HEK293 (cell line): ENCODE results near the gene SPNS1.

Source experiments
- CTCF ChIA-PET: fragments of 350-600 bp; formaldehyde crosslinking; extraction: SDS; loops from one replicate; lab custom pipeline; 2021; ENCODE audit warnings: antibody characterized with exemption; lab: Yijun Ruan, JAX
- POLR2A ChIA-PET: fragments of 300-600 bp; formaldehyde crosslinking; extraction: SDS; loops from one replicate; lab custom pipeline; 2020; ENCODE audit warnings: antibody characterized with exemption, inconsistent platforms; lab: Yijun Ruan, JAX
- H3K27ac ChIP-seq: fragments of 200-500 bp; sonication (Bioruptor generic); 2 replicates; pipeline ENCODE4 v1.5.1; 2014; ENCODE audit warnings: low read depth, low read length, control low read depth, inconsistent platforms; ENCODE audit errors: extremely low read depth
- H3K36me3 ChIP-seq, 2 experiments: fragments of 200-500 bp in 1 of 2; sonication (Bioruptor generic) in 1 of 2; 1 replicate in 1 of 2; 2 replicates in 1 of 2; pipeline ENCODE4 v1.5.1; 2014 to 2017; ENCODE audit warnings: inconsistent platforms in 2 of 2, low read length in 2 of 2; ENCODE audit not compliant: control insufficient read depth in 2 of 2, insufficient read depth in 1 of 2
- H3K4me1 ChIP-seq: fragments of 200-500 bp; sonication (Bioruptor generic); 2 replicates; pipeline ENCODE4 v1.5.1; 2014; ENCODE audit warnings: mild to moderate bottlenecking, low read length, inconsistent platforms; ENCODE audit not compliant: control insufficient read depth, insufficient read depth
- H3K4me3 ChIP-seq: 2 replicates; pipeline ENCODE4 v1.5.1; 2011; ENCODE audit warnings: low read depth, mild to moderate bottlenecking, control low read depth, low read length, moderate library complexity
- H3K9me3 ChIP-seq: fragments of 200-500 bp; sonication (Bioruptor generic); 2 replicates; pipeline ENCODE4 v1.5.1; 2014; ENCODE audit warnings: low read depth, low read length, inconsistent platforms; ENCODE audit not compliant: control insufficient read depth, insufficient read depth
- KLF7 ChIP-seq: fragments of 450-650 bp; formaldehyde crosslinking; IDR thresholded peaks from 2 replicates; pipeline ENCODE4 v1.5.1; 2016; ENCODE audit warnings: missing biosample characterization, missing genetic modification characterization, borderline replicate concordance
- YY2 ChIP-seq: fragments of 450-650 bp; formaldehyde crosslinking; IDR thresholded peaks from 2 replicates; pipeline ENCODE4 v1.5.1; 2016; ENCODE audit warnings: missing biosample characterization, missing genetic modification characterization
- ZBTB48 ChIP-seq: fragments of 450-650 bp; formaldehyde crosslinking; IDR thresholded peaks from 2 replicates; pipeline ENCODE4 v1.5.1; 2016; ENCODE audit warnings: missing biosample characterization, missing genetic modification characterization
- ZFP69B ChIP-seq: fragments of 450-650 bp; formaldehyde crosslinking; IDR thresholded peaks from 2 replicates; pipeline ENCODE4 v1.5.1; 2016; ENCODE audit warnings: missing biosample characterization, missing genetic modification characterization
- ZNF148 ChIP-seq: fragments of 450-650 bp; formaldehyde crosslinking; IDR thresholded peaks from 2 replicates; pipeline ENCODE4 v1.5.0; 2017; ENCODE audit warnings: missing biosample characterization, missing genetic modification characterization, borderline replicate concordance
- ZNF423 ChIP-seq: fragments of 450-650 bp; formaldehyde crosslinking; IDR thresholded peaks from 2 replicates; pipeline ENCODE4 v1.5.1; 2016; ENCODE audit warnings: missing biosample characterization, missing genetic modification characterization
- ZNF488 ChIP-seq: fragments of 450-650 bp; formaldehyde crosslinking; IDR thresholded peaks from 2 replicates; pipeline ENCODE4 v1.5.1; 2016; ENCODE audit warnings: missing biosample characterization, missing genetic modification characterization
- ZNF530 ChIP-seq: fragments of 450-650 bp; formaldehyde crosslinking; IDR thresholded peaks from 2 replicates; pipeline ENCODE4 v1.5.1; 2016; ENCODE audit warnings: low read depth, missing biosample characterization, missing genetic modification characterization
- ZNF585B ChIP-seq: fragments of 450-650 bp; formaldehyde crosslinking; IDR thresholded peaks from 2 replicates; pipeline ENCODE4 v1.5.1; 2016; ENCODE audit warnings: missing biosample characterization, missing genetic modification characterization
- ZNF677 ChIP-seq: fragments of 450-650 bp; IDR thresholded peaks from 2 replicates; pipeline ENCODE4 v1.5.0; 2018; ENCODE audit warnings: missing biosample characterization, mild to moderate bottlenecking, missing genetic modification characterization, moderate library complexity
- ZNF785 ChIP-seq: fragments of 450-650 bp; formaldehyde crosslinking; IDR thresholded peaks from 2 replicates; pipeline ENCODE4 v1.5.1; 2016; ENCODE audit warnings: missing biosample characterization, missing genetic modification characterization
- ZNF843 ChIP-seq: fragments of 450-650 bp; formaldehyde crosslinking; IDR thresholded peaks from 2 replicates; pipeline ENCODE4 v1.5.1; 2016; ENCODE audit warnings: missing biosample characterization, missing genetic modification characterization
- TF ChIP-seq, protein P1 (sequence below): fragments of 450-650 bp; formaldehyde crosslinking; IDR thresholded peaks from 2 replicates; pipeline ENCODE4 v1.5.1; 2016; ENCODE audit warnings: missing biosample characterization, missing genetic modification characterization
- TF ChIP-seq, protein P2 (sequence below): fragments of 450-650 bp; formaldehyde crosslinking; IDR thresholded peaks from 2 replicates; pipeline ENCODE4 v1.5.1; 2016; ENCODE audit warnings: missing biosample characterization, missing genetic modification characterization
- TF ChIP-seq, protein P3 (sequence below): fragments of 450-650 bp; formaldehyde crosslinking; IDR thresholded peaks from 2 replicates; pipeline ENCODE4 v1.5.1; 2016; ENCODE audit warnings: missing biosample characterization, missing genetic modification characterization, low read depth
- TF ChIP-seq, protein P4 (sequence below): fragments of 450-650 bp; formaldehyde crosslinking; conservative IDR thresholded peaks from 2 replicates; pipeline ENCODE4 v1.5.1; 2016; ENCODE audit warnings: low read depth, missing biosample characterization, missing genetic modification characterization

SPNS1 gene

GRCh38 chr16:28932339-28933141 is 42.0 kb upstream of the SPNS1 start:
- TF ChIP-seq ZNF677 (tag by site-specific recombination) (no peak), YY2 (tag by site-specific recombination) (no peak), ZNF423 (tag by site-specific recombination) (no peak), KLF7 (tag by site-specific recombination) (no peak)
- no peaks in the 10 kb centered on the region for H3K4me1 ChIP-seq
- H3K4me3 ChIP-seq: no peak overlapping the region
- H3K27ac ChIP-seq: no peak overlapping the region
- no peaks in the 10 kb centered on the region for H3K9me3 ChIP-seq
- POLR2A ChIA-PET: interaction anchor here (0.8 kb wide), 1 partner anchor 18 kb away, joined by 3 read pairs; the partner anchor contains the start of gene NFATC2IP
- H3K36me3 ChIP-seq: no peaks in the 10 kb centered on the region
- CTCF ChIA-PET: interaction anchor here (0.5 to 1.4 kb wide), 4 partner anchors 13 to 44 kb away, joined by 3 to 6 read pairs (median 4); no protein-coding TSS in a partner anchor

DNA sequence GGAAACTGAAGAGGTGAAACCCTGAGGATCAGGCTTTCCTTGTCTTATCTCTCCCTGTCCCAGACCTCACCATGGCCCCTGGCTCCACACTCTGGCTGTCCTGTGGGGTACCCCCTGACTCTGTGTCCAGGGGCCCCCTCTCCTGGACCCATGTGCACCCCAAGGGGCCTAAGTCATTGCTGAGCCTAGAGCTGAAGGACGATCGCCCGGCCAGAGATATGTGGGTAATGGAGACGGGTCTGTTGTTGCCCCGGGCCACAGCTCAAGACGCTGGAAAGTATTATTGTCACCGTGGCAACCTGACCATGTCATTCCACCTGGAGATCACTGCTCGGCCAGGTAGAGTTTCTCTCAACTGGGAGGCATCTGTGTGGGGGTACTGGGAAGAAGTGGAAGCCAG is 41.4 kb upstream of the SPNS1 start:
- no peak overlapping the region for H3K27ac ChIP-seq
- ChIA-PET CTCF (interaction anchor here (0.5 to 1.4 kb wide), 3 partner anchors 12 to 43 kb away, joined by 3 to 6 read pairs (median 3); no protein-coding TSS in a partner anchor), POLR2A (interaction anchor here (0.8 kb wide), 1 partner anchor 18 kb away, joined by 3 read pairs; the partner anchor contains the start of gene NFATC2IP)
- TF ChIP-seq, protein P1, sequence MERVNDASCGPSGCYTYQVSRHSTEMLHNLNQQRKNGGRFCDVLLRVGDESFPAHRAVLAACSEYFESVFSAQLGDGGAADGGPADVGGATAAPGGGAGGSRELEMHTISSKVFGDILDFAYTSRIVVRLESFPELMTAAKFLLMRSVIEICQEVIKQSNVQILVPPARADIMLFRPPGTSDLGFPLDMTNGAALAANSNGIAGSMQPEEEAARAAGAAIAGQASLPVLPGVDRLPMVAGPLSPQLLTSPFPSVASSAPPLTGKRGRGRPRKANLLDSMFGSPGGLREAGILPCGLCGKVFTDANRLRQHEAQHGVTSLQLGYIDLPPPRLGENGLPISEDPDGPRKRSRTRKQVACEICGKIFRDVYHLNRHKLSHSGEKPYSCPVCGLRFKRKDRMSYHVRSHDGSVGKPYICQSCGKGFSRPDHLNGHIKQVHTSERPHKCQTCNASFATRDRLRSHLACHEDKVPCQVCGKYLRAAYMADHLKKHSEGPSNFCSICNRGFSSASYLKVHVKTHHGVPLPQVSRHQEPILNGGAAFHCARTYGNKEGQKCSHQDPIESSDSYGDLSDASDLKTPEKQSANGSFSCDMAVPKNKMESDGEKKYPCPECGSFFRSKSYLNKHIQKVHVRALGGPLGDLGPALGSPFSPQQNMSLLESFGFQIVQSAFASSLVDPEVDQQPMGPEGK (tag by site-specific recombination): no peak
- TF ChIP-seq ZNF843 (tag by site-specific recombination) (no peak), ZFP69B (tag by site-specific recombination) (no peak), ZNF530 (tag by site-specific recombination) (no peak), ZNF785 (tag by site-specific recombination) (no peak), ZNF488 (no peak), ZNF148 (no peak), ZBTB48 (tag by site-specific recombination) (no peak), ZNF585B (tag by site-specific recombination) (no peak)
- TF ChIP-seq, protein P2, sequence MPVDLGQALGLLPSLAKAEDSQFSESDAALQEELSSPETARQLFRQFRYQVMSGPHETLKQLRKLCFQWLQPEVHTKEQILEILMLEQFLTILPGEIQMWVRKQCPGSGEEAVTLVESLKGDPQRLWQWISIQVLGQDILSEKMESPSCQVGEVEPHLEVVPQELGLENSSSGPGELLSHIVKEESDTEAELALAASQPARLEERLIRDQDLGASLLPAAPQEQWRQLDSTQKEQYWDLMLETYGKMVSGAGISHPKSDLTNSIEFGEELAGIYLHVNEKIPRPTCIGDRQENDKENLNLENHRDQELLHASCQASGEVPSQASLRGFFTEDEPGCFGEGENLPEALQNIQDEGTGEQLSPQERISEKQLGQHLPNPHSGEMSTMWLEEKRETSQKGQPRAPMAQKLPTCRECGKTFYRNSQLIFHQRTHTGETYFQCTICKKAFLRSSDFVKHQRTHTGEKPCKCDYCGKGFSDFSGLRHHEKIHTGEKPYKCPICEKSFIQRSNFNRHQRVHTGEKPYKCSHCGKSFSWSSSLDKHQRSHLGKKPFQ (tag by site-specific recombination): no peak
- TF ChIP-seq, protein P3, sequence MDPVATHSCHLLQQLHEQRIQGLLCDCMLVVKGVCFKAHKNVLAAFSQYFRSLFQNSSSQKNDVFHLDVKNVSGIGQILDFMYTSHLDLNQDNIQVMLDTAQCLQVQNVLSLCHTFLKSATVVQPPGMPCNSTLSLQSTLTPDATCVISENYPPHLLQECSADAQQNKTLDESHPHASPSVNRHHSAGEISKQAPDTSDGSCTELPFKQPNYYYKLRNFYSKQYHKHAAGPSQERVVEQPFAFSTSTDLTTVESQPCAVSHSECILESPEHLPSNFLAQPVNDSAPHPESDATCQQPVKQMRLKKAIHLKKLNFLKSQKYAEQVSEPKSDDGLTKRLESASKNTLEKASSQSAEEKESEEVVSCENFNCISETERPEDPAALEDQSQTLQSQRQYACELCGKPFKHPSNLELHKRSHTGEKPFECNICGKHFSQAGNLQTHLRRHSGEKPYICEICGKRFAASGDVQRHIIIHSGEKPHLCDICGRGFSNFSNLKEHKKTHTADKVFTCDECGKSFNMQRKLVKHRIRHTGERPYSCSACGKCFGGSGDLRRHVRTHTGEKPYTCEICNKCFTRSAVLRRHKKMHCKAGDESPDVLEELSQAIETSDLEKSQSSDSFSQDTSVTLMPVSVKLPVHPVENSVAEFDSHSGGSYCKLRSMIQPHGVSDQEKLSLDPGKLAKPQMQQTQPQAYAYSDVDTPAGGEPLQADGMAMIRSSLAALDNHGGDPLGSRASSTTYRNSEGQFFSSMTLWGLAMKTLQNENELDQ: no peak
- TF ChIP-seq, protein P4, sequence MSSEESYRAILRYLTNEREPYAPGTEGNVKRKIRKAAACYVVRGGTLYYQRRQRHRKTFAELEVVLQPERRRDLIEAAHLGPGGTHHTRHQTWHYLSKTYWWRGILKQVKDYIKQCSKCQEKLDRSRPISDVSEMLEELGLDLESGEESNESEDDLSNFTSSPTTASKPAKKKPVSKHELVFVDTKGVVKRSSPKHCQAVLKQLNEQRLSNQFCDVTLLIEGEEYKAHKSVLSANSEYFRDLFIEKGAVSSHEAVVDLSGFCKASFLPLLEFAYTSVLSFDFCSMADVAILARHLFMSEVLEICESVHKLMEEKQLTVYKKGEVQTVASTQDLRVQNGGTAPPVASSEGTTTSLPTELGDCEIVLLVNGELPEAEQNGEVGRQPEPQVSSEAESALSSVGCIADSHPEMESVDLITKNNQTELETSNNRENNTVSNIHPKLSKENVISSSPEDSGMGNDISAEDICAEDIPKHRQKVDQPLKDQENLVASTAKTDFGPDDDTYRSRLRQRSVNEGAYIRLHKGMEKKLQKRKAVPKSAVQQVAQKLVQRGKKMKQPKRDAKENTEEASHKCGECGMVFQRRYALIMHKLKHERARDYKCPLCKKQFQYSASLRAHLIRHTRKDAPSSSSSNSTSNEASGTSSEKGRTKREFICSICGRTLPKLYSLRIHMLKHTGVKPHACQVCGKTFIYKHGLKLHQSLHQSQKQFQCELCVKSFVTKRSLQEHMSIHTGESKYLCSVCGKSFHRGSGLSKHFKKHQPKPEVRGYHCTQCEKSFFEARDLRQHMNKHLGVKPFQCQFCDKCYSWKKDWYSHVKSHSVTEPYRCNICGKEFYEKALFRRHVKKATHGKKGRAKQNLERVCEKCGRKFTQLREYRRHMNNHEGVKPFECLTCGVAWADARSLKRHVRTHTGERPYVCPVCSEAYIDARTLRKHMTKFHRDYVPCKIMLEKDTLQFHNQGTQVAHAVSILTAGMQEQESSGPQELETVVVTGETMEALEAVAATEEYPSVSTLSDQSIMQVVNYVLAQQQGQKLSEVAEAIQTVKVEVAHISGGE: no peak
- H3K9me3 ChIP-seq: no peaks in the 10 kb centered on the region
- no peaks in the 10 kb centered on the region for H3K4me1 ChIP-seq
- no peak overlapping the region for H3K4me3 ChIP-seq
- H3K36me3 ChIP-seq: no peaks in the 10 kb centered on the region
